HepG2 (cell line): Measurements from ENCODE around the gene ERICH6. TPM values are rescaled to one million over a fixed set of nuclear protein-coding genes. Genes with fewer than 3 reads are reported as not detected.
A peak's percentile ranks its signal among the peaks of the same experiment; 100 is the strongest.

Experiments used
- ARID2 ChIP-seq: sonication (generic); formaldehyde crosslinking; IDR thresholded peaks from 2 replicates; pipeline ENCODE4 v1.8.1; 2022; ENCODE audit warnings: mild to moderate bottlenecking, missing genetic modification reagents, borderline replicate concordance
- ATAD3A ChIP-seq: sonication (generic); formaldehyde crosslinking; IDR thresholded peaks from 2 replicates; pipeline ENCODE4 v1.4.0; 2020; ENCODE audit warnings: missing genetic modification reagents
- FOXK1 ChIP-seq: sonication (generic); formaldehyde crosslinking; IDR thresholded peaks from 2 replicates; pipeline ENCODE4 v1.4.0; 2020; ENCODE audit warnings: low read depth, missing genetic modification reagents, borderline replicate concordance
- GFI1 ChIP-seq: sonication (generic); formaldehyde crosslinking; IDR thresholded peaks from 2 replicates; pipeline ENCODE4 v1.5.0; 2020; ENCODE audit warnings: missing genetic modification reagents, mild to moderate bottlenecking, borderline replicate concordance
- HMG20B ChIP-seq: conservative IDR thresholded peaks from 2 replicates; pipeline ENCODE4 v1.6.1; 2016; ENCODE audit warnings: missing genetic modification reagents, missing compliant biosample characterization
- KMT2B ChIP-seq: IDR thresholded peaks from 2 replicates; pipeline ENCODE4 v1.6.1; 2016; ENCODE audit warnings: missing genetic modification reagents, missing compliant biosample characterization
- MAZ ChIP-seq, 2 experiments: sonication (generic) in 1 of 2; formaldehyde crosslinking in 1 of 2; IDR thresholded peaks; 2 replicates each; pipeline versions ENCODE4 v1.5.0 to v1.6.1; 2012 to 2020; ENCODE audit warnings: low read depth in 2 of 2, mild to moderate bottlenecking in 2 of 2, borderline replicate concordance in 1 of 2, improper control_type of control experiment in 1 of 2, low read length in 1 of 2, missing genetic modification reagents in 1 of 2, moderate library complexity in 1 of 2
- NR2F1 ChIP-seq, 2 experiments: fragments of 450-650 bp in 1 of 2; formaldehyde crosslinking in 1 of 2; IDR thresholded peaks; 2 replicates each; pipeline versions ENCODE4 v1.5.0 to v1.6.1; 2016 to 2020; ENCODE audit warnings: mild to moderate bottlenecking in 1 of 2, missing compliant biosample characterization in 1 of 2, missing genetic modification reagents in 1 of 2, moderate library complexity in 1 of 2
- PPARG ChIP-seq: conservative IDR thresholded peaks from 2 replicates; pipeline ENCODE4 v1.6.1; 2016; ENCODE audit warnings: missing biosample characterization, missing genetic modification reagents
- RXRB ChIP-seq: IDR thresholded peaks from 2 replicates; pipeline ENCODE4 v1.6.1; 2016; ENCODE audit warnings: borderline replicate concordance, missing genetic modification reagents, missing compliant biosample characterization
- THYN1 ChIP-seq: sonication (generic); formaldehyde crosslinking; IDR thresholded peaks from 2 replicates; pipeline ENCODE4 v1.8.1; 2023; ENCODE audit warnings: low read depth, mild to moderate bottlenecking, moderate library complexity, missing genetic modification reagents, borderline replicate concordance
- ZNF121 ChIP-seq: sonication (generic); formaldehyde crosslinking; IDR thresholded peaks from 2 replicates; pipeline ENCODE4 v1.5.0; 2020; ENCODE audit warnings: mild to moderate bottlenecking, missing genetic modification reagents
- ZNF180 ChIP-seq: sonication (generic); formaldehyde crosslinking; IDR thresholded peaks from 2 replicates; pipeline ENCODE4 v1.4.0; 2020; ENCODE audit warnings: low read depth, missing genetic modification reagents, borderline replicate concordance
- ZNF317 ChIP-seq: sonication (generic); formaldehyde crosslinking; IDR thresholded peaks from 2 replicates; pipeline ENCODE4 v1.5.0; 2020; ENCODE audit warnings: mild to moderate bottlenecking, missing genetic modification reagents
- ZNF672 ChIP-seq: sonication (generic); formaldehyde crosslinking; IDR thresholded peaks from 2 replicates; pipeline ENCODE4 v1.8.1; 2022; ENCODE audit warnings: missing genetic modification reagents
- polyA plus RNA-seq, 8 experiments: library from polyadenylated mRNA; depleted of rRNA in 3 of 8; stranded (reverse) in 7 of 8; unstranded in 1 of 8; fragments of >200 nt; fragmentation: Illumina TruSeq in 4 of 8; extraction: Trizol in 4 of 8; gene quantifications; 2 replicates each; pipeline versions ENCODE4 v1.2.1 to v1.2.3, GENCODE V29; 2011 to 2016; ENCODE audit warnings: low read depth in 4 of 8, missing spikeins in 1 of 8, mixed read lengths in 1 of 8; ENCODE audit not compliant: insufficient read depth in 1 of 8
- total RNA-seq, 5 experiments: library from RNA; depleted of rRNA; stranded (reverse); fragments of >200 nt; fragmentation: Illumina TruSeq; extraction: Trizol; gene quantifications; 2 replicates each; pipeline ENCODE4 v1.2.3, GENCODE V29; 2016; ENCODE audit warnings: low read depth in 1 of 5
- TF ChIP-seq, protein P1 (sequence below): sonication (generic); formaldehyde crosslinking; IDR thresholded peaks from 2 replicates; pipeline ENCODE4 v1.4.0; 2020; ENCODE audit warnings: mild to moderate bottlenecking, missing genetic modification reagents
- TF ChIP-seq, protein P2 (sequence below): IDR thresholded peaks from 2 replicates; pipeline ENCODE4 v1.6.1; 2012; ENCODE audit warnings: inconsistent platforms
- TF ChIP-seq, protein P3 (sequence below): sonication (generic); formaldehyde crosslinking; IDR thresholded peaks from 2 replicates; pipeline ENCODE4 v1.4.0; 2020; ENCODE audit warnings: missing genetic modification reagents, mild to moderate bottlenecking, borderline replicate concordance
- TF ChIP-seq, protein P4 (sequence below): sonication (generic); formaldehyde crosslinking; IDR thresholded peaks from 2 replicates; pipeline ENCODE4 v1.4.0; 2020; ENCODE audit warnings: mild to moderate bottlenecking, missing genetic modification reagents
- TF ChIP-seq, protein P5 (sequence below): sonication (generic); formaldehyde crosslinking; IDR thresholded peaks from 2 replicates; pipeline ENCODE4 v1.4.0; 2020; ENCODE audit warnings: mild to moderate bottlenecking, missing genetic modification reagents
- TF ChIP-seq, protein P6 (sequence below): sonication (generic); formaldehyde crosslinking; IDR thresholded peaks from 2 replicates; pipeline ENCODE4 v1.4.0; 2020; ENCODE audit warnings: missing genetic modification reagents

ERICH6 gene
- total and polyA plus RNA-seq, 2 of the 13 experiments (the other 11 are each of a cell fraction or from before 2014, with no cell fraction given): 0.03 TPM; not detected in 1

DNA sequence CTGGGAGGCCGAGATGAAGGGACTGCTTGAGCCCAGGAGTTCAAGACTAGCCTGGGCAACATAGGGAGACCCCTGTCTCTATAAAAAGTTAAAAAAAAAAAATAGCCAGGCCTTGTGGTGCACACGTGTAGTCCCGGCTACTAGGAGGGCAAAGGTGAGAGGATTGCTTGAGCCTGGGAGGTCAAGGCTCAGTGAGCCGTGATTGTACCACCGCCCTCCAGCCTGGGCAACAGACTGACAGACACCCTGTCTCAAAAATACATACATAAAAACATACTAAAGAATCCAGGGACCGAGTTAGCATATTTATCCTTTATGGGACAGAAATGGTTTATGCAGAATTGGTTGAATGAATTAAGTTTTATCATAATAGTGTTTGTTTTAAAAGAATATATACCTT is 45.5 kb upstream of the ERICH6 start (continued):
- TF ChIP-seq, protein P1, sequence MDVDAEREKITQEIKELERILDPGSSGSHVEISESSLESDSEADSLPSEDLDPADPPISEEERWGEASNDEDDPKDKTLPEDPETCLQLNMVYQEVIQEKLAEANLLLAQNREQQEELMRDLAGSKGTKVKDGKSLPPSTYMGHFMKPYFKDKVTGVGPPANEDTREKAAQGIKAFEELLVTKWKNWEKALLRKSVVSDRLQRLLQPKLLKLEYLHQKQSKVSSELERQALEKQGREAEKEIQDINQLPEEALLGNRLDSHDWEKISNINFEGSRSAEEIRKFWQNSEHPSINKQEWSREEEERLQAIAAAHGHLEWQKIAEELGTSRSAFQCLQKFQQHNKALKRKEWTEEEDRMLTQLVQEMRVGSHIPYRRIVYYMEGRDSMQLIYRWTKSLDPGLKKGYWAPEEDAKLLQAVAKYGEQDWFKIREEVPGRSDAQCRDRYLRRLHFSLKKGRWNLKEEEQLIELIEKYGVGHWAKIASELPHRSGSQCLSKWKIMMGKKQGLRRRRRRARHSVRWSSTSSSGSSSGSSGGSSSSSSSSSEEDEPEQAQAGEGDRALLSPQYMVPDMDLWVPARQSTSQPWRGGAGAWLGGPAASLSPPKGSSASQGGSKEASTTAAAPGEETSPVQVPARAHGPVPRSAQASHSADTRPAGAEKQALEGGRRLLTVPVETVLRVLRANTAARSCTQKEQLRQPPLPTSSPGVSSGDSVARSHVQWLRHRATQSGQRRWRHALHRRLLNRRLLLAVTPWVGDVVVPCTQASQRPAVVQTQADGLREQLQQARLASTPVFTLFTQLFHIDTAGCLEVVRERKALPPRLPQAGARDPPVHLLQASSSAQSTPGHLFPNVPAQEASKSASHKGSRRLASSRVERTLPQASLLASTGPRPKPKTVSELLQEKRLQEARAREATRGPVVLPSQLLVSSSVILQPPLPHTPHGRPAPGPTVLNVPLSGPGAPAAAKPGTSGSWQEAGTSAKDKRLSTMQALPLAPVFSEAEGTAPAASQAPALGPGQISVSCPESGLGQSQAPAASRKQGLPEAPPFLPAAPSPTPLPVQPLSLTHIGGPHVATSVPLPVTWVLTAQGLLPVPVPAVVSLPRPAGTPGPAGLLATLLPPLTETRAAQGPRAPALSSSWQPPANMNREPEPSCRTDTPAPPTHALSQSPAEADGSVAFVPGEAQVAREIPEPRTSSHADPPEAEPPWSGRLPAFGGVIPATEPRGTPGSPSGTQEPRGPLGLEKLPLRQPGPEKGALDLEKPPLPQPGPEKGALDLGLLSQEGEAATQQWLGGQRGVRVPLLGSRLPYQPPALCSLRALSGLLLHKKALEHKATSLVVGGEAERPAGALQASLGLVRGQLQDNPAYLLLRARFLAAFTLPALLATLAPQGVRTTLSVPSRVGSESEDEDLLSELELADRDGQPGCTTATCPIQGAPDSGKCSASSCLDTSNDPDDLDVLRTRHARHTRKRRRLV (CRISPR knock-in tag): no peak
- TF ChIP-seq, protein P2, sequence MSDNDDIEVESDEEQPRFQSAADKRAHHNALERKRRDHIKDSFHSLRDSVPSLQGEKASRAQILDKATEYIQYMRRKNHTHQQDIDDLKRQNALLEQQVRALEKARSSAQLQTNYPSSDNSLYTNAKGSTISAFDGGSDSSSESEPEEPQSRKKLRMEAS: peak; percentile 60; the same call in 1 of the 2 replicates
- TF ChIP-seq RXRB (CRISPR knock-in tag) (peak; percentile 54; the same call in 1 of the 2 replicates), ZNF180 (CRISPR knock-in tag) (no peak), KMT2B (CRISPR knock-in tag) (no peak), ZNF121 (peak; percentile 47; the same call in 1 of the 2 replicates), NR2F1 (CRISPR knock-in tag; IDR thresholded peaks at IDR 0.05) (peak in 1 of 2 experiments; percentile 60; a peak in 1 of 4 replicates), PPARG (peak; percentile 82), MAZ (IDR thresholded peaks at IDR 0.05; ENCODE audit: borderline replicate concordance, low read depth, low read length) (no peak), MAZ (CRISPR knock-in tag; IDR thresholded peaks at IDR 0.05; ENCODE audit: low read depth) (no peak), ZNF672 (CRISPR knock-in tag) (no peak), FOXK1 (no peak), ZNF317 (CRISPR knock-in tag) (no peak), ARID2 (CRISPR knock-in tag) (no peak), ATAD3A (CRISPR knock-in tag) (no peak), THYN1 (CRISPR knock-in tag) (no peak), HMG20B (CRISPR knock-in tag) (no peak), GFI1 (peak; percentile 84)
- TF ChIP-seq, protein P3, sequence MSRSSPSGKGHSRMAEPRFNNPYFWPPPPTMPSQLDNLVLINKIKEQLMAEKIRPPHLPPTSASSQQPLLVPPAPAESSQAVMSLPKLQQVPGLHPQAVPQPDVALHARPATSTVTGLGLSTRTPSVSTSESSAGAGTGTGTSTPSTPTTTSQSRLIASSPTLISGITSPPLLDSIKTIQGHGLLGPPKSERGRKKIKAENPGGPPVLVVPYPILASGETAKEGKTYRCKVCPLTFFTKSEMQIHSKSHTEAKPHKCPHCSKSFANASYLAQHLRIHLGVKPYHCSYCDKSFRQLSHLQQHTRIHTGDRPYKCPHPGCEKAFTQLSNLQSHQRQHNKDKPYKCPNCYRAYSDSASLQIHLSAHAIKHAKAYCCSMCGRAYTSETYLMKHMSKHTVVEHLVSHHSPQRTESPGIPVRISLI (CRISPR knock-in tag): peak; percentile 82; the same call in 1 of the 2 replicates
- TF ChIP-seq, protein P4, sequence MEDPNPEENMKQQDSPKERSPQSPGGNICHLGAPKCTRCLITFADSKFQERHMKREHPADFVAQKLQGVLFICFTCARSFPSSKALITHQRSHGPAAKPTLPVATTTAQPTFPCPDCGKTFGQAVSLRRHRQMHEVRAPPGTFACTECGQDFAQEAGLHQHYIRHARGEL (CRISPR knock-in tag): no peak
- TF ChIP-seq, protein P5, sequence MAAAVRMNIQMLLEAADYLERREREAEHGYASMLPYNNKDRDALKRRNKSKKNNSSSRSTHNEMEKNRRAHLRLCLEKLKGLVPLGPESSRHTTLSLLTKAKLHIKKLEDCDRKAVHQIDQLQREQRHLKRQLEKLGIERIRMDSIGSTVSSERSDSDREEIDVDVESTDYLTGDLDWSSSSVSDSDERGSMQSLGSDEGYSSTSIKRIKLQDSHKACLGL (CRISPR knock-in tag): no peak
- TF ChIP-seq, protein P6, sequence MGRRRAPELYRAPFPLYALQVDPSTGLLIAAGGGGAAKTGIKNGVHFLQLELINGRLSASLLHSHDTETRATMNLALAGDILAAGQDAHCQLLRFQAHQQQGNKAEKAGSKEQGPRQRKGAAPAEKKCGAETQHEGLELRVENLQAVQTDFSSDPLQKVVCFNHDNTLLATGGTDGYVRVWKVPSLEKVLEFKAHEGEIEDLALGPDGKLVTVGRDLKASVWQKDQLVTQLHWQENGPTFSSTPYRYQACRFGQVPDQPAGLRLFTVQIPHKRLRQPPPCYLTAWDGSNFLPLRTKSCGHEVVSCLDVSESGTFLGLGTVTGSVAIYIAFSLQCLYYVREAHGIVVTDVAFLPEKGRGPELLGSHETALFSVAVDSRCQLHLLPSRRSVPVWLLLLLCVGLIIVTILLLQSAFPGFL: no peak
